Activated CD8-positive, alpha-beta memory T cell treated with anti-CD3 and anti-CD28 coated beads for 36 hours (primary cell): ENCODE results near the gene PRUNE1. TPM values are rescaled to one million over a fixed set of nuclear protein-coding genes. Genes with fewer than 3 reads are reported as not detected.

Experiments used
- CTCF ChIA-PET: fragments of 350-600 bp; sonication (Branson Sonifier 250); formaldehyde crosslinking; loops from one replicate; lab custom pipeline; 2021; ENCODE audit warnings: antibody characterized with exemption; lab: Charles Lee
- POLR2A ChIA-PET: fragments of 350-600 bp; sonication (Branson Sonifier 250); formaldehyde crosslinking; loops from one replicate; lab custom pipeline; 2021; ENCODE audit warnings: antibody characterized with exemption; lab: Charles Lee
- total RNA-seq, 2 experiments: library from RNA; stranded (reverse); gene quantifications; one replicate each; pipeline ENCODE4 v1.2.3, GENCODE V29; 2021

The PRUNE1 gene
- total RNA-seq, 2 experiments from 2014 or later = 14.5 to 14.9 TPM

DNA sequence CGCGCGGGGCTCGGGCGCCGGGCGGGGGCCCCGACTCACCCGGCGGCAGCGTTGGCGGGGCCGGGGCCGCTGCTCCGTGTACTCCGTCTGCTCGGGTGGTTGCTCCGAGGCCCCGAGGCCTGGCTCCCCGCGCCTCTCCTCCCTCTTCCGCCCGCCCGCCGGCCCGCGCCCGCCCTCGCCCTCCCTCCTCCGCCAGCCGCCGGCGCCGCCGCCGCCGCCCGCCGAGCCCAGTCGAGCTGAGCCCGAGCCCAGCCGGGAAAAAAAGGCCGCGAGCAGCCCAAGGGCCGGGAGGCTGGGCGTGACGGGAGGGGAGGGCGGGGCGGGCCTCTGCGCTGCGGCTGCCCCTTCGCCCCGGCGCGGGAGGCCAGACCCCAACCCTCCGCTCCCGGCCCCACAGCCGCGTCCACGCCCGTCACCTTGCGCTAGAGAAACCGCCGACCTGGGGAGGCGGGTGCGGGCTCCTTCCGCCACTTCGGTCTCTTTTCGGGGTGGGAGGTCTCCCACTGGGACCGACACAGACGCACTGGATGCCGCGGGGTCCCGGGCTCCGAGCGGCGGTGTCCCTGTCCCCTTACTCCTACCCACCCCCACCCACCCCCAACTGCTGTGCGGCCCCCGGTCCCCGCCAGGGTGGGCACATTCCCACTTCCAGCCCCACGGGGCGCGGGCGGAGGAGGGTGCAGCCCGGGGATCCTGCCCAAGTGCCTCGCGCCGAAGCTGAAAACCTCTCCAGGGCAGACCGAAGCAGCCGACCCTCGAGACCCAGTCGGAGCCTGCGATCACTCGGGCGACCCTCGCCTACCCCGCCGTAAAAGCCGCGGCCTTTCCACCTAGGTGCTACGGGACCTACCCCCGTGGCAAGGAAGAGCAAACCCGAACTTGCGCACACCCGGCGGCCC, 33.4 kb upstream of the PRUNE1 start, which contains the start of gene CERS2:
TSS of gene CERS2 (minus strand) at position 256 of the 899 bp plus-strand sequence. CDS start 5,745 bp downstream, outside the sequence.
- ChIA-PET POLR2A (interaction anchor here (0.6 to 1.5 kb wide), 2 partner anchors 51 to 142 kb away, joined by 3 read pairs; no protein-coding TSS in a partner anchor), CTCF (interaction anchor here (0.6 to 1.2 kb wide), 3 partner anchors 7 to 95 kb away, joined by 3 to 4 read pairs (median 4); partner anchors contain the start of gene ANXA9)

DNA sequence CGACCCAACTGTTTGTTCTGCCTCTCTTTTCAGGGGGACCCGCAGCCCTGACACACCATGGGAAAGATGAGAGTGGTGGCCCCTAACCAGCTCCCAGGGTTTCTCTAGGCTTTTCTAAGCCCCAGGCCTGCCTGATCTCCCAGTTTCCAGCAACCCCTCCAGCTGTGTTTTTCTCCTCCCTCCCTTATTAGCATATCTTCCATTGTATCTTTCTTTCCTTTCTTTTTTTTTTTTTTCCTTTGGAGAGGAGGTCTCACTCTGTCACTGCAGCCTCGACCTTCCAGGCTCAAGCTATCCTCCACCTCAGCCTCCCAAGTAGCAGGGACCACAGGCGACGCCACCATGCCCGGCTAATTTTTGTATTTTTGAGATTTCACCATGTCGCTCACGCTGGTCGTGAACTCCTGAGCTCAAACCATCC, 31.8 kb upstream of the PRUNE1 start:
- POLR2A ChIA-PET = no interaction called here

DNA sequence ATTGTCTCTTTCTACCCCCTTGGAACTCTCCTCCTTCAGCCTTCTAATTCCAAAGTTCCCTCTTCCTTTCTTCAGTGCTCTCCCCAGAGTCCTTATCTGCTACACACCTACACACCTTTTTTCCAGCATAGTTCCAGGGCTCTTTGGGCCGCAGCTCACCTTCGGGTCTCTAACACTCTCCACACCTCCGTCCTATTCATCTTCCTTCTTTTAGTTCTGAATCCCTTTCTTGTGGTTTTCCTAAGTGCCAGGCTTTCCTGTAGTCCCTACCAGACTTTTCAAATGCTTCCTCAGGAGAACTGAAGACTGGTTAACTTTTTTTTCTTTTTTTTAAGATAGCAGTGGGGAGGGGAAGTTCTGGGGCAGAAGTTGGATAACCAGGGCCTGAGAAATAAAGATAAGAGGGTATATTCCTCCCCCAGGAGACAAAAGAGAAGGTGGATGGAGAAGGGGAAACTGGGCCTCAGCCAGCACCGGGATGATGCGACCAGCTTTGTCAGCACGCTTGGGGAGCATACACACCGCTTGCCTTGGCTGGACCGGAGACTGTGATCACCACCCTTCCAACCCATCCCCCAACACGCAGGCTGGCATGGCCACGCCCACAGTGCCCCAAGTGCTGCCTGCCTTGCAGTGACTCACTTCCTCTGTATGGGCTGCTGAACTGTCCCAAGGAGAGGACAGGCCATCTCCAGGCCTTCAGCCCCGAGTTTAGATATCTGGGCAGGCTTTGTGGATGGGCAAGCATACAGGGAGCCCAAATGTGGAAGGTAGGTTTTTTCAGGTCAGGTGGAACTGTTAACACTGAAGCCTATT, 31.2 kb upstream of the PRUNE1 start:
- ChIA-PET CTCF (interaction anchor here (0.6 to 1.2 kb wide), 4 partner anchors 19 to 790 kb away, joined by 3 read pairs; partner anchors contain the start of gene MINDY1), POLR2A (no interaction called here)

More for the DNA sequence above, 31.8 kb upstream of the PRUNE1 start:
- CTCF ChIA-PET = interaction anchor here (0.7 to 1.2 kb wide), 6 partner anchors 9 to 410 kb away, joined by 3 to 4 read pairs (median 3); partner anchors contain the start of gene MINDY1

DNA sequence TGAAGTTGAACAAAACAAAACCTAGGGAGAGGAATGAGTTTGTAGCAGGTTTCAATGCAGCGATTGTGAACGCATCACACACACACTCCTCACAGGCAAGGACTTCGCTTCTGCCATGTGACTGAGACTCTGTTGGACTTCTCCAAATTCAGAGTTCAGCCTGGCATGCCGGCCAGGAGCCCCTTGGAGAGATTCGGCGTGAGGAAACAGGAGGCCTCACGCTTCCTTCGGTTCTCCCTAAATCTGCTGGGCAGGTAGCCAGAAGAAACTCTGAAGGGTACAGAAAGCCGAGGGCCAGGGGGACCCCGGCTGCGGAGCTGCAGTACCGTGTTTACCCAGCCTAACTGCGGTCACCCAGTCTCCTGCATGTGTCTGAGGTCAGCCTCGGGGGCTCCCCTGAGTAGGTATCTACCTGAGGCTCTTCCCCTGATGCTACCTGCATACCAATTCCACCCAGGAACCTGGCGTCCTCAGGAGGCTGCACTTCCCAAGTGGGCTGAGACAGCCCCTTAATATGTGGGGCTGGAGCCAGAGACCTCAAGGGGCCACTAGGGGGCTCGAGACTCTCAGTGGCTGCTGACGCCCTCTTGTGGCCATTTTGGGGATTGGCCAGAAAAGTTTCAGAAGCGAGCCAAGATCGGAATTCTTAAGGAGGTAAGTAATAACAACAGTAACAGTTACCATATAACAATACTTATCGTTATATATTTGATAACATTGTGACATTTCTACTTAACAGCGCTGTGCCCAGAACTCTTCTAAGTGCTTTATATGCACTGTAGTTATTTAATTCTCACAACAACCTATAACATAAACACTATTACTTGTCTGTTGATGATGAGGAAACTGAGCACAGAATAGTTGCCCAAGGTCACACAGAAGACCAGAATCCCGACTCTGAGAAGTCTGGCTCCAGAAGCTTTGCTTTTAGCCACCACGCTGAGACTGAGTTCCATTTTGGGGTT, 28.9 kb upstream of the PRUNE1 start:
- CTCF ChIA-PET = interaction anchor here (0.9 to 3.5 kb wide), 12 partner anchors 9 to 463 kb away, joined by 3 to 27 read pairs (median 4); partner anchors contain the start of genes C1orf56 and FALEC
- POLR2A ChIA-PET = no interaction called here

DNA sequence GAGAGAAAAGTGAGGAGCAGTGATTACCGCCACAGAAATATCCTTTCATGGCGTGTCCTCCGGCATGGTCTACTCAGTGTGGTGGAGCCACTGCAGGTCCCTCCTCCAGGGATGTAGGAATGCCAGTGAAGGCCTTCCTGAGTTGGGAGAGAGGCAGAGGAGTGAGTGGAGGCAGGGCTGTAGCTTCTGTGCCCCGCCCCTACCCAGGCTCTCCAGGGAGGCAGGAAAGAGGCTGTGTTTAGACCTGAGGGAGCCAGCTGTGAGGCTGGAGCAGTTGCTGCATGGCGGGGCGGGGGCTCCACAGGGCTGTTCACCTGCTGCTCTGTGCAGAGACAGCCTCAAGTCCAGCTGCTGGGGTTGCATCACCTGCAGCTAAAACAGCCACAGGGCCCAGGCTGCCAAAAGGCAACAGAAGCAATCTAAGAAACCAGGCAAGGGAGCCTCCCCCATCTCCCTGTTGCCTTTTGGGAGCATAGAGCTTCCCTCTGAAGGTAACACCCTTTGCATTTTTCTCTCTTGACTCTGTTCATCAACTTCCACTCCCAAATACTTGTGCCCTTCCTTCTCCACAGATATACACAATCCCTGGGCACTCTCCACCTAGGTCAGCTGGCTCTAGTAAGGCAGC, 27.0 kb upstream of the PRUNE1 start:
- ChIA-PET POLR2A (interaction anchor here (0.6 kb wide), 1 partner anchor 33 kb away, joined by 5 read pairs; no protein-coding TSS in a partner anchor), CTCF (interaction anchor here (0.6 to 3.5 kb wide), 6 partner anchors 7 to 465 kb away, joined by 3 to 27 read pairs (median 4); partner anchors contain the start of gene FALEC)

DNA sequence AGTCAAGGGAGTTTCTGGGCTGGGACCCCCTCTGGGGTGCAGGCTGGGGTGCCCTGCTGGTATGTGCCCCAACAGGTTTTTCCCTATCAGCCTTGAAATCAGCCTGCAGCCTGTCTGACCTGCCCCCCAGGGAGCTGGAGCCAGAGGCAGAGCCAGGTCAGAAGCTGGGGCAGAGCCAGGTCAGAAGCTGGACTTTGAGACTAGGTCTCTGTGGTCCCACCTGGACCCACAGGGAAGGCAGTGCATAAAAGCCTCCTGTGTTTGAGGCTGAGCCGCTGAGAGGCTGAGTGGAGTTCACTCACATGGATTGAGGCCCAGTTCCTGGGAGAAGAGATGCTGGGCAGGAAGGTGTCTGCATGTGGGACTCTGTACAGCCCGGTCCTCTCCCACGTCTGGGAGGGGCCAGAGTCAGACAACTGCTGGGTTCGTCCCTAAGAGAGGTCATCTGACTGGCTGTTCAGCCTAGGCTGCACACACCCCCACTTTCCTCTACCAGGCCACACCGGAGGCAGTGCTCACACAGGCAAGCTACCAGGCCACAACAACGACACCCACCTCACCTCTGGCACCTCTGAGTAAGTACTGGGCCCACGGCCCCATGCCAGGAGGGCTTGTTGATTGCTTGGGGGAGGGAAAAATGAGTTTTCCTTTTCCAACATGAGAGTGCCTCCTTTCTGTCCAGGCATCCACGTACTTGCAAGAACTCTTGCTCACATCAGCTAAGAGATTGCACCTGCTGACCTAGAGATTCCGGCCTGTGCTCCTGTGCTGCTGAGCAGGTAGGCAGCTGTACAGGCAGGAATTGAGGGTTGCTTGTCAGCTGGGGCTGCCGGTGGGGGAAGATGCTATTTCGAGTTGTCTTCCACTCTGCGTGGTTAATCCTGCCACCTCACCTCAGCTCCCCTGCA, 26.2 kb upstream of the PRUNE1 start, which contains the start of gene ANXA9:
TSS of gene ANXA9 (plus strand) at position 488 of the 908 bp plus-strand sequence. CDS start 814 bp downstream, outside the sequence.
- ChIA-PET CTCF (interaction anchor here (0.5 to 3.5 kb wide), 7 partner anchors 8 to 110 kb away, joined by 3 to 27 read pairs (median 3); no protein-coding TSS in a partner anchor), POLR2A (no interaction called here)

DNA sequence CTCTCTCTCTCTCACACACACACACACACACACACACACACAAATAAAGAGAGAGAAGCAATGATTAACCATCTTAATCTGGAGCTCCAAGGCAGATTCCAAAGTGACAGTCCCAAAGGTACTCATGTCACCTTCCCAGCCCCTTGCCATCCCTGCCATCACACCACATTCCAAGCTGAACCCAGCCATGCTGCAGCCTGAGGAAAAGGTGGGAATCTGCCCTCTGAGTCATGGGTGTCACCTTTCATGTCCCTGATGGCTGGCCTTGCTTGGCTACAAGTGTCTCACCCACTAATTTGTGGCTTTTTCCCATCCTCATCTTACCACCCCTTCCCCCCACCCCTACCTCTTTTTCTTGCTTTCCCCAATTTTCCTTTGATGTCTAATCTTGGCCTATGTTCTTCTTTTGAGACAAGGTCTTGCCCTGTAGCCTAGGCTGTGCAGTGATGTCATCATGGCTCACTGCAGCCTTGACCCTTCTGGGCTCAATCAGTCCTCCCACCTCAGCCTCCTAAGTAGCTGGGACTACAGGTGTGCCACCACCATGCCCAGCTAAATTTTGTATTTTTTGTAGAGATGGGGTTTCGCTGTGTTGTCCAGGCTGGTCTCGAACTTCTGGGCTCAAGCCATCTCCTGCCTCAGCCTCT, 22.9 kb upstream of the PRUNE1 start:
- POLR2A ChIA-PET = no interaction called here
- CTCF ChIA-PET = interaction anchor here (1.5 to 2.7 kb wide), 2 partner anchors 10 to 39 kb away, joined by 3 to 13 read pairs; no protein-coding TSS in a partner anchor

DNA sequence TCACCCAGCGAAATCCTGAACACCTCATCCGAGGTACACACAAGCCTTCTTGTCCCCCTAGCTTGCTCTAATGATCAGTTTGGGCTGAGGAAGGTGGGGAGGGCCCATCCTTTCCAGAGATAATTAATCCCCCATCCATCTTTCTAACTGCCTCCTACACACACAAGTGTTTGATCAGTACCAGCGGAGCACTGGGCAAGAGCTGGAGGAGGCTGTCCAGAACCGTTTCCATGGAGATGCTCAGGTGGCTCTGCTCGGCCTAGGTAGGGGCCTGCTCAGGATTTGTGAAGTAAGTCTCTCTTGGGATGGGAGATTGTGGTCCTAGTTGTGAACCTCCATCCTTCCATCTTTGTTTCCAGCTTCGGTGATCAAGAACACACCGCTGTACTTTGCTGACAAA, 20.3 kb upstream of the PRUNE1 start:
- CTCF ChIA-PET = interaction anchor here (0.5 to 1.2 kb wide), 2 partner anchors 8 to 164 kb away, joined by 3 to 8 read pairs; no protein-coding TSS in a partner anchor
- POLR2A ChIA-PET = interaction anchor here (0.6 kb wide), 1 partner anchor 60 kb away, joined by 3 read pairs; no protein-coding TSS in a partner anchor

DNA sequence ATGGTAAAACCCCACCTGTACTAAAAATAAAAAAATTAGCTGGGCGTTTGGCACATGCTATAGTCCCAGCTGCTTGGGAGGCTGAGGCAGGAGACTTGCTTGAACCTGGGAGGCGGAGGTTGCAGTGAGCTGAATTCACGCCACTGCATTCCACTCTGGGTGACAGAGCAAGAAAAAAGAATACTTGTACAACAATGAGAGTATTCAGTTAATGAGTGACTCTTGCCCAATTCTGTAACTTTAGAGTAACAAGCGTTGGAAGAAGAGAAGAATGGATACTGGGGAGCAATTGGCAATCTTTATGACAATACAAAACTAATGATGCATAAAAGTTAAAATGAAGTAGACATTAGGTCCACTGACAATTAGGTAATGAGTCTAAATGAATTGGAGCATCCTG, 15.6 kb upstream of the PRUNE1 start:
- ChIA-PET POLR2A (interaction anchor here (0.6 kb wide), 2 partner anchors 77 to 171 kb away, joined by 5 to 7 read pairs; no protein-coding TSS in a partner anchor), CTCF (interaction anchor here (0.6 kb wide), 1 partner anchor 234 kb away, joined by 3 read pairs; no protein-coding TSS in a partner anchor)

DNA sequence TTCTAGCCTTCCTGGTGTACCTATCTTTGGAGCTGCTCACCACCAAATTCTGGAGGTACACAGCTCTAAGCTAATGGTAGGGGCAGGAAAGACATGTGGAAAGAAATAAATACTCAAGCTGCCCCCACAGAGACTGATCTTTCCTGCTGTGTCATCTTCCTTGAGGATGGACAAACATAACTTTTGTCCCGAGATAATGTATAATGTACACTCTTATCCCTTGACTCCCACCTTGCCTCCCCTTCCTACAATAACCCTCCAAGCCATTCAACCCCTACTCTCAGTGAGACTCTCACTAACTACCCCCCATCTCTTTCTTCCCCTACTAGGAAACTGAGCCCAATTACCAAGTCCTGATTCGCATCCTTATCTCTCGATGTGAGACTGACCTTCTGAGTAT, 14.0 kb upstream of the PRUNE1 start:
- ChIA-PET POLR2A (no interaction called here), CTCF (interaction anchor here (0.5 to 3.5 kb wide), 5 partner anchors 9 to 55 kb away, joined by 3 to 27 read pairs (median 13); partner anchors contain the start of genes ANXA9 and MINDY1)

DNA sequence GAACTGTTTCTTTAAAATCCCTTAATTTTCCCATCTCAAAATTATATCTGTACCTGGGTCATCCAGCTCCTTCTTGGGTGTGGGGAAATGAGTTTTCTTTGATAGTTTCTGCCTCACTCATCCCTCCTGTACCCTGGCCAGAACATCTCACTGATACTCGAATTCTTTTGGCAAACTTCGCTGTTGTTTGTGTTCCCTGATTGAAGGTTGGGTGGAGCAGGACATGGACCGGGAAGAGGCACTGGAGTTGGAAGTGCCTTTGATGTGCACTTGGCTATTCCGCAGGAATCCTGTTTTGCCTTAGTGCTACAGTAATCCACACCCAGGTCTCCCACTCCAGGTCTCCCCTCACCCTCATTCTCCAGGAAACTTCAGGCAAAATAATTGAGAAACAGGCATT, 12.8 kb upstream of the PRUNE1 start:
- ChIA-PET CTCF (interaction anchor here (1.0 to 3.5 kb wide), 10 partner anchors 8 to 436 kb away, joined by 3 to 27 read pairs (median 4); partner anchors contain the start of genes ANXA9 and MINDY1), POLR2A (no interaction called here)

DNA sequence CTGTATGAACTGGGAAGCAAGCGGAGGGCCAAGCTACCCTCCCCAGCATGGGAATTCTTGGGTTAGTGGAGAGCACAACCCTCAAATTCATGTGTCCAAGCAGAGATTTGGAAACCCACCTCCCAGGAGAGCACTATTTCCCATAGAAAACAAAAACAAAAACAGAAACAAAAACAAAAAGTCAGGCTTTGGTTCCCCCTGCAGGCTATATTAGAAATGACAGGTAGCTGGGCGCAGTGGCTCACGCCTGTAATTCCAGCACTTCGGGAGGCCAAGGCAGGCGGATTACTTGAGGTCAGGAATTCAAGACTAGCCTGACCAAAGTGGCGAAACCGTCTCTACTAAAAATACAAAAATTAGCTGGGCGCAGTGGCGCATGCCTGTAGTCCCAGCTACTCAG, 12.4 kb upstream of the PRUNE1 start:
- ChIA-PET CTCF (interaction anchor here (0.9 to 3.5 kb wide), 10 partner anchors 10 to 436 kb away, joined by 3 to 27 read pairs (median 4); partner anchors contain the start of genes ANXA9 and MINDY1), POLR2A (interaction anchor here (0.7 kb wide), 1 partner anchor 176 kb away, joined by 3 read pairs; no protein-coding TSS in a partner anchor)

DNA sequence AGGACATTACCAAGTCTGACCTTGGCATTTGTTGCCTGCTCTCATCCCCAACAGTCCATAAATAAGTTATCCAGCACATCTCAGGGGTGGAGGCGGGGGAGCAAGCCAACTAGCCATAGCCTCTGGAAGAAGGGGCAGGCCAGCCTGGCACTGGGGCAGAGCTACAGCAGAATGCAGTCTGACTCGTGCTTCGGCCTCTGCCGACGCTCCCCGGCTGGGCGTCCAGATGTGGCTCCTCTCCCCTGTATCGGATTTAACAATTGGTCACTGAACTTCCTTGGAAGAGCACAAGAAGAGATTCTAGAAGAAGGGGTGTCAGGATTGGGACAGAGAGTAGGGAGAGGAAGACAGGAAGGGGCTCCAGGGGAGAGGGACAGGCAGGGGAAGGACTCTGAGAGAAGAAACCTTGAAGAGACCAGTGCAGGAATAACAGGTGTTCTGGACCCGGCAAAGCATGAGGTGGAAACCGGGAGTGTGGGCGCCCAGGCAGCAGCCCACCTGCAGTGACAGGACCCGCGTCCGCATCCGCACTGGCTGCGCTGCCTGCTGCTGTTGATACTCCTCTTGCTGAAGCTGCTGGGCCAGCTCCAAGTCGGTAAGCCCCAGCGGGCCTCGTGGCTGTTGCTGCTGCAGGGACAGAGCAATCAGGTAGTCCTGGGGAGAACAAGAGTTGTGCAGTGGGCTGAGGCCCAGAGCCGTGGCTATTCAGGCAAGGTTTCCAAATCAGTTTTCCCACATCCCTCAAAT, 10.9 kb upstream of the PRUNE1 start:
- POLR2A ChIA-PET = no interaction called here

DNA sequence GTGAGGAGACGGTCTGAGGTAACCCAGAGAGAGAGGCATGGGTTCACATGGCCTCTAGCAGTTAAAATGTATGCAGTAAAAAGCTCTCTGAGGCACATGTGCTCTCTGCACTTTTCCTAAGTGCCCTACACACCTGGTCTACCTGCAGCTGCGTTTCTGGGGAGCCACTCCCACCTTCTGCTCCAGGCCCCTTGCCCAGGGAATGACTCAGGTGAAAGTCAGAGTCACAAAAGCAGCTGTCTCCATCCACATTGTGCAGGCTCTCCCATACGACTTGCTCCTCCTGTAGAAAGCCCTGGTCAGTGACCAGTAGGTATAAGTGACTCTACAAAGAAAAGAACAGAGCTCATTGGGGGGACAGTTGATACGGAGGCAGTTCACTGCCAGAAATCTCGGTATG, 10.3 kb upstream of the PRUNE1 start:
- POLR2A ChIA-PET = no interaction called here

More for the DNA sequence above, 10.9 kb upstream of the PRUNE1 start:
- CTCF ChIA-PET = interaction anchor here (1.7 to 3.5 kb wide), 3 partner anchors 9 to 24 kb away, joined by 6 to 27 read pairs (median 15); partner anchors contain the start of genes ANXA9 and MINDY1

More for the DNA sequence above, 10.3 kb upstream of the PRUNE1 start:
- CTCF ChIA-PET = no interaction called here
